ENCODE data around the gene VPS41.

Gene VPS41

GRCh38 chr7:38863601-38864291, 45.2 kb downstream of the VPS41 start:
- no peak for DNase-seq
- no peak overlapping the region for H3K4me3 ChIP-seq (ENCODE audit: low read depth in 1 of 2, low read length in 2 of 2)
- H3K79me2 ChIP-seq (ENCODE audit: insufficient read depth, low read length): no peaks in the 10 kb centered on the region
- H3K4me2 ChIP-seq (ENCODE audit: insufficient read depth, low read length): no peak overlapping the region
- no peak overlapping the region for H3K9ac ChIP-seq (ENCODE audit: low read depth, low read length)
- H2AFZ ChIP-seq (ENCODE audit: low read depth, low read length): no peak overlapping the region
- no peak for ATAC-seq (ENCODE audit: insufficient read depth, low read depth)
- peaks cover 44% of the 10 kb centered on the region for H3K36me3 ChIP-seq (ENCODE audit: insufficient read depth, low read length)
- H4K20me1 ChIP-seq (ENCODE audit: insufficient read depth, low read length): no peaks in the 10 kb centered on the region
- TF ChIP-seq EZH2 (IDR thresholded peaks at IDR 0.05; ENCODE audit: borderline replicate concordance, low read depth, low read length, severe bottlenecking): no peak
- TF ChIP-seq, protein P1, sequence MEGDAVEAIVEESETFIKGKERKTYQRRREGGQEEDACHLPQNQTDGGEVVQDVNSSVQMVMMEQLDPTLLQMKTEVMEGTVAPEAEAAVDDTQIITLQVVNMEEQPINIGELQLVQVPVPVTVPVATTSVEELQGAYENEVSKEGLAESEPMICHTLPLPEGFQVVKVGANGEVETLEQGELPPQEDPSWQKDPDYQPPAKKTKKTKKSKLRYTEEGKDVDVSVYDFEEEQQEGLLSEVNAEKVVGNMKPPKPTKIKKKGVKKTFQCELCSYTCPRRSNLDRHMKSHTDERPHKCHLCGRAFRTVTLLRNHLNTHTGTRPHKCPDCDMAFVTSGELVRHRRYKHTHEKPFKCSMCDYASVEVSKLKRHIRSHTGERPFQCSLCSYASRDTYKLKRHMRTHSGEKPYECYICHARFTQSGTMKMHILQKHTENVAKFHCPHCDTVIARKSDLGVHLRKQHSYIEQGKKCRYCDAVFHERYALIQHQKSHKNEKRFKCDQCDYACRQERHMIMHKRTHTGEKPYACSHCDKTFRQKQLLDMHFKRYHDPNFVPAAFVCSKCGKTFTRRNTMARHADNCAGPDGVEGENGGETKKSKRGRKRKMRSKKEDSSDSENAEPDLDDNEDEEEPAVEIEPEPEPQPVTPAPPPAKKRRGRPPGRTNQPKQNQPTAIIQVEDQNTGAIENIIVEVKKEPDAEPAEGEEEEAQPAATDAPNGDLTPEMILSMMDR (IDR thresholded peaks at IDR 0.05; ENCODE audit: borderline replicate concordance, extremely low read depth, low read length, poor library complexity, severe bottlenecking): no peak
- no peak overlapping the region for H3K27ac ChIP-seq (ENCODE audit: low read length)
- no peaks in the 10 kb centered on the region for H3K9me3 ChIP-seq (ENCODE audit: insufficient read depth, low read length, severe bottlenecking)
- no peaks in the 10 kb centered on the region for H3K4me1 ChIP-seq (ENCODE audit: insufficient read depth, low read length)
- H3K27me3 ChIP-seq (ENCODE audit: insufficient read depth, low read length, poor library complexity): no peaks in the 10 kb centered on the region

DNA sequence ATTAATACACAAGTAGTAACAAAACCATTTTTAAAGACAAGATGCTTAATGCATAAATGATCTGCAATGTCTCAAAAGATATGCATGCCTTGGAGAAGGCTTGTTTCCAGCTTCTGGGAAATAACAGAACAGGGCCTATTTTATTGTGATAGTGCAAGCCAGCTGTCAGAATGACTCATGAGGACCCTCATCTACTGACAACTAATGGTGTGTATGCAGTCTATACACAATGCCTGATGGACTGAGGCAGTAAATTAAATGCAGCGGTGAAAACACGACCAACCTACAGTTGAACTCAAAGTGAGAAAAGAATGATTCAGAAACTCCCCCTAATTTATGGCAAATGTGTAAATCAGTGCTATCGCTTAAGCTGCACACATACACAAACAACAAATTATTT, 46.3 kb downstream of the VPS41 start:
- no peaks in the 10 kb centered on the region for H4K20me1 ChIP-seq (ENCODE audit: insufficient read depth, low read length)
- H3K27me3 ChIP-seq (ENCODE audit: insufficient read depth, low read length, poor library complexity): no peaks in the 10 kb centered on the region
- no peak for ATAC-seq (ENCODE audit: insufficient read depth, low read depth)
- no peak overlapping the region for H3K4me3 ChIP-seq (ENCODE audit: low read depth in 1 of 2, low read length in 2 of 2)
- no peak overlapping the region for H2AFZ ChIP-seq (ENCODE audit: low read depth, low read length)
- H3K27ac ChIP-seq (ENCODE audit: low read length): no peak overlapping the region
- no peak overlapping the region for H3K4me2 ChIP-seq (ENCODE audit: insufficient read depth, low read length)
- TF ChIP-seq, protein P1 (IDR thresholded peaks at IDR 0.05; ENCODE audit: borderline replicate concordance, extremely low read depth, low read length, poor library complexity, severe bottlenecking): no peak
- TF ChIP-seq EZH2 (IDR thresholded peaks at IDR 0.05; ENCODE audit: borderline replicate concordance, low read depth, low read length, severe bottlenecking): no peak
- H3K79me2 ChIP-seq (ENCODE audit: insufficient read depth, low read length): no peaks in the 10 kb centered on the region
- no peaks in the 10 kb centered on the region for H3K9me3 ChIP-seq (ENCODE audit: insufficient read depth, low read length, severe bottlenecking)
- no peaks in the 10 kb centered on the region for H3K4me1 ChIP-seq (ENCODE audit: insufficient read depth, low read length)
- no peak overlapping the region for H3K9ac ChIP-seq (ENCODE audit: low read depth, low read length)
- DNase-seq: no peak
- peaks cover 35% of the 10 kb centered on the region for H3K36me3 ChIP-seq (ENCODE audit: insufficient read depth, low read length)

- no peaks in the 10 kb centered on the region for H3K4me1 ChIP-seq (ENCODE audit: insufficient read depth, low read length)
- H3K27me3 ChIP-seq (ENCODE audit: insufficient read depth, low read length, poor library complexity): no peaks in the 10 kb centered on the region
- no peak for ATAC-seq (ENCODE audit: insufficient read depth, low read depth)
- no peak for DNase-seq
- H3K4me2 ChIP-seq (ENCODE audit: insufficient read depth, low read length): no peak overlapping the region
- H3K9ac ChIP-seq (ENCODE audit: low read depth, low read length): no peak overlapping the region
- peaks cover 10% of the 10 kb centered on the region; the same call in 1 of the 2 replicates for H3K36me3 ChIP-seq (ENCODE audit: insufficient read depth, low read length)
- TF ChIP-seq, protein P1 (IDR thresholded peaks at IDR 0.05; ENCODE audit: borderline replicate concordance, extremely low read depth, low read length, poor library complexity, severe bottlenecking): no peak
- TF ChIP-seq EZH2 (IDR thresholded peaks at IDR 0.05; ENCODE audit: borderline replicate concordance, low read depth, low read length, severe bottlenecking): no peak
- H3K9me3 ChIP-seq (ENCODE audit: insufficient read depth, low read length, severe bottlenecking): no peaks in the 10 kb centered on the region
- no peaks in the 10 kb centered on the region for H3K79me2 ChIP-seq (ENCODE audit: insufficient read depth, low read length)
- no peak overlapping the region for H3K27ac ChIP-seq (ENCODE audit: low read length)
- H2AFZ ChIP-seq (ENCODE audit: low read depth, low read length): no peak overlapping the region
- no peak overlapping the region for H3K4me3 ChIP-seq (ENCODE audit: low read depth in 1 of 2, low read length in 2 of 2)
- no peaks in the 10 kb centered on the region for H4K20me1 ChIP-seq (ENCODE audit: insufficient read depth, low read length)
These were observed 50.6 kb downstream of the VPS41 start for GRCh38 chr7:38858259-38858884.

All from DND-41 (cell line).